IMR-90 (cell line): Measurements from ENCODE around the gene HRAS. TPM values are rescaled to one million over a fixed set of nuclear protein-coding genes. Genes with fewer than 3 reads are reported as not detected.

Experiments used
- ATAC-seq: fragments of 200-7000 bp; cut with Tn5 transposase; 2 replicates; pipeline ENCODE4 v1.9.1; 2020; ENCODE audit warnings: low read depth, mild to moderate bottlenecking, moderate library complexity
- BruUV-seq: library from RNA; stranded (reverse); fragments of 400-500 nt; replicated peaks from 2 replicates; lab custom pipeline; 2021; lab: Mats Ljungman, UMichigan
- CTCF ChIA-PET: fragments of 300-600 bp; formaldehyde crosslinking; extraction: SDS; loops from one replicate; lab custom pipeline; 2021; ENCODE audit warnings: antibody characterized with exemption; lab: Yijun Ruan, JAX
- POLR2A ChIA-PET: fragments of 300-600 bp; sonication (Branson Sonifier 250); formaldehyde crosslinking; loops from one replicate; lab custom pipeline; 2022; ENCODE audit warnings: antibody characterized with exemption; ENCODE audit not compliant: unreplicated experiment; lab: Charles Lee
- DNase-seq: peaks from one replicate; pipeline ENCODE4 v3.0.0; 2013
- H2AFZ ChIP-seq: replicated peaks from 2 replicates; pipeline ENCODE3; 2013; ENCODE audit warnings: low read length, mild to moderate bottlenecking; ENCODE audit not compliant: poor library complexity
- H2AK5ac ChIP-seq: 2 replicates; pipeline ENCODE4 v1.6.1; 2013; ENCODE audit warnings: low read depth, low read length, inconsistent platforms
- H2AK9ac ChIP-seq: replicated peaks from 2 replicates; pipeline ENCODE3; 2013; ENCODE audit warnings: mild to moderate bottlenecking, low read depth, low read length, moderate library complexity; ENCODE audit not compliant: poor library complexity
- H2BK120ac ChIP-seq: 2 replicates; pipeline ENCODE4 v1.6.1; 2013; ENCODE audit warnings: low read depth, low read length, inconsistent platforms
- H2BK15ac ChIP-seq: 3 replicates; pipeline ENCODE4 v1.6.1; 2013; ENCODE audit warnings: low read depth, low read length, inconsistent platforms
- H2BK20ac ChIP-seq: 2 replicates; pipeline ENCODE4 v1.6.1; 2013; ENCODE audit warnings: low read depth, mild to moderate bottlenecking, inconsistent platforms, low read length, moderate library complexity
- H2BK5ac ChIP-seq: 2 replicates; pipeline ENCODE4 v1.6.1; 2013; ENCODE audit warnings: mild to moderate bottlenecking, low read depth, low read length, inconsistent platforms; ENCODE audit not compliant: poor library complexity, severe bottlenecking
- H3K14ac ChIP-seq: replicated peaks from 2 replicates; pipeline ENCODE4 v1.6.1; 2013; ENCODE audit warnings: low read depth, low read length, inconsistent platforms
- H3K18ac ChIP-seq: 2 replicates; pipeline ENCODE4 v1.6.1; 2013; ENCODE audit warnings: low read depth, low read length, control low read depth
- H3K23ac ChIP-seq: 2 replicates; pipeline ENCODE4 v1.6.1; 2013; ENCODE audit warnings: low read depth, low read length, inconsistent platforms
- H3K27ac ChIP-seq: 2 replicates; pipeline ENCODE4 v1.5.1; 2013; ENCODE audit warnings: mild to moderate bottlenecking, control low read depth, low read length; ENCODE audit not compliant: insufficient read depth
- H3K27me3 ChIP-seq: 2 replicates; pipeline ENCODE4 v1.6.1; 2013; ENCODE audit warnings: low read length; ENCODE audit not compliant: control insufficient read depth, insufficient read depth
- H3K36me3 ChIP-seq: 2 replicates; pipeline ENCODE4 v1.6.1; 2013; ENCODE audit warnings: low read length, mixed read lengths; ENCODE audit not compliant: control insufficient read depth, insufficient read depth
- H3K4ac ChIP-seq: 2 replicates; pipeline ENCODE4 v1.6.1; 2013; ENCODE audit warnings: low read depth, low read length, inconsistent platforms
- H3K4me1 ChIP-seq: 2 replicates; pipeline ENCODE4 v1.6.1; 2013; ENCODE audit warnings: low read length, mixed read lengths; ENCODE audit not compliant: control insufficient read depth, insufficient read depth
- H3K4me2 ChIP-seq: 2 replicates; pipeline ENCODE4 v1.6.1; 2013; ENCODE audit warnings: low read depth, mild to moderate bottlenecking, control low read depth, low read length, moderate library complexity
- H3K4me3 ChIP-seq: 2 replicates; pipeline ENCODE4 v1.5.1; 2013; ENCODE audit warnings: low read depth, mild to moderate bottlenecking, control low read depth, low read length, moderate library complexity; ENCODE audit not compliant: insufficient read depth
- H3K56ac ChIP-seq: 2 replicates; pipeline ENCODE4 v1.6.1; 2013; ENCODE audit warnings: low read length, inconsistent platforms; ENCODE audit not compliant: insufficient read depth; ENCODE audit errors: extremely low read depth
- H3K79me1 ChIP-seq, 2 experiments: 2 replicates each; pipeline ENCODE4 v1.6.1; 2013; ENCODE audit warnings: low read length in 2 of 2, inconsistent platforms in 1 of 2, low read depth in 1 of 2
- H3K9ac ChIP-seq: 2 replicates; pipeline ENCODE4 v1.6.1; 2013; ENCODE audit warnings: low read depth, low read length, control low read depth
- H3K9me1 ChIP-seq: 2 replicates; pipeline ENCODE4 v1.6.1; 2013; ENCODE audit warnings: low read length, inconsistent platforms; ENCODE audit not compliant: insufficient read depth
- H3K9me3 ChIP-seq: 2 replicates; pipeline ENCODE4 v1.6.1; 2013; ENCODE audit warnings: low read length; ENCODE audit not compliant: control insufficient read depth, insufficient read depth
- H4K20me1 ChIP-seq: 2 replicates; pipeline ENCODE4 v1.6.1; 2013; ENCODE audit warnings: low read length, inconsistent platforms; ENCODE audit not compliant: insufficient read depth
- H4K5ac ChIP-seq: 2 replicates; pipeline ENCODE4 v1.6.1; 2013; ENCODE audit warnings: mild to moderate bottlenecking, low read depth, low read length, control low read depth
- H4K8ac ChIP-seq, 2 experiments: 2 replicates each; pipeline ENCODE4 v1.6.1; 2013; ENCODE audit warnings: low read depth in 2 of 2, low read length in 2 of 2, control low read depth in 1 of 2, inconsistent platforms in 1 of 2
- H4K91ac ChIP-seq: 2 replicates; pipeline ENCODE4 v1.6.1; 2013; ENCODE audit warnings: low read depth, low read length, inconsistent platforms; ENCODE audit not compliant: insufficient read depth
- BHLHE40 ChIP-seq: fragments of 150-350 bp; IDR thresholded peaks from 2 replicates; pipeline ENCODE4 v1.6.1; 2016; ENCODE audit warnings: mild to moderate bottlenecking, low read depth, low read length
- CEBPB ChIP-seq: IDR thresholded peaks from 2 replicates; pipeline ENCODE4 v1.6.1; 2012; ENCODE audit warnings: low read depth, low read length, improper control_type of control experiment
- CHD1 ChIP-seq: IDR thresholded peaks from 2 replicates; pipeline ENCODE4 v1.6.1; 2012; ENCODE audit warnings: low read depth, low read length, improper control_type of control experiment
- ELK1 ChIP-seq: fragments of 150-350 bp; IDR thresholded peaks from 2 replicates; pipeline ENCODE4 v1.6.1; 2016; ENCODE audit warnings: low read depth, mild to moderate bottlenecking, low read length, moderate library complexity, borderline replicate concordance
- MAZ ChIP-seq: IDR thresholded peaks from 2 replicates; pipeline ENCODE4 v1.6.1; 2012; ENCODE audit warnings: low read depth, mild to moderate bottlenecking, low read length, improper control_type of control experiment, moderate library complexity, borderline replicate concordance
- MXI1 ChIP-seq: IDR thresholded peaks from 2 replicates; pipeline ENCODE4 v1.6.1; 2012; ENCODE audit warnings: low read depth, mild to moderate bottlenecking, low read length, moderate library complexity, borderline replicate concordance
- POLR2A ChIP-seq: IDR thresholded peaks from 2 replicates; pipeline ENCODE4 v1.6.1; 2012; ENCODE audit warnings: mild to moderate bottlenecking, low read depth, low read length
- USF2 ChIP-seq: fragments of 150-350 bp; IDR thresholded peaks from 2 replicates; pipeline ENCODE4 v1.6.1; 2017; ENCODE audit warnings: mild to moderate bottlenecking, antibody characterized with exemption, low read length, low read depth
- WGBS, 2 experiments: methylation state at CpG; one replicate each; pipeline versions ENCODE4 v1.1.5 to v1.1.7; 2013; ENCODE audit warnings: missing lambda C conversion rate in 2 of 2; ENCODE audit not compliant: insufficient read length in 1 of 2; ENCODE audit errors: extremely low coverage in 2 of 2; 5-methylcytosine and 5-hydroxymethylcytosine counted together
- dilution Hi-C: fragments of 300-500 bp; cut with HindIII; formaldehyde crosslinking; loops from one replicate; pipeline ENCODE4 v1.14.3; 2018; ENCODE audit warnings: low sequenced_read_pairs; ENCODE audit not compliant: unreplicated experiment
- in situ Hi-C: fragments of 300-500 bp; cut with MboI; formaldehyde crosslinking; loops from 3 replicates; pipeline ENCODE4 v1.14.3; 2019; ENCODE audit warnings: low sequenced_read_pairs, inconsistent platforms, mixed read lengths
- intact Hi-C: fragments of 100-400 bp; cut with micrococcal nuclease; formaldehyde crosslinking; loops from 2 replicates; pipeline ENCODE4 v1.10.0; 2022
- polyA plus RNA-seq, 3 experiments: library from polyadenylated mRNA; depleted of rRNA; stranded (reverse); fragments of >200 nt; gene quantifications; 2 replicates each; pipeline ENCODE4 v1.2.3, GENCODE V29; 2012; ENCODE audit warnings: low replicate concordance in 1 of 3
- total RNA-seq: library from RNA; depleted of rRNA; stranded (reverse); fragments of >200 nt; gene quantifications from 2 replicates; pipeline ENCODE4 v1.2.3, GENCODE V29; 2012

Gene HRAS
- total and polyA plus RNA-seq, 2 of the 4 experiments (the other 2 are of a cell fraction): 108 to 123 TPM

- dilution Hi-C loops (no loop called here), intact Hi-C loops (no loop called here), in situ Hi-C loops (no loop called here)
- peak within 1 kb of the TSS; percentile 98 for H3K4ac ChIP-seq
- peak within 1 kb of the TSS; percentile 99 for H3K14ac ChIP-seq
- H2AK9ac ChIP-seq: peak within 1 kb of the TSS; percentile 97
- H4K8ac ChIP-seq: peak within 1 kb of the TSS; percentile 88 to 100
- H3K9me3 ChIP-seq: no peaks in the 10 kb centered on the region
- no TSS peak for BruUV-seq
- ATAC-seq (peak; percentile 93), DNase-seq (peak; percentile 92)
- H2BK15ac ChIP-seq: peak within 1 kb of the TSS; percentile 99
- peak within 1 kb of the TSS; percentile 91 for H4K5ac ChIP-seq
- H2BK120ac ChIP-seq: peak within 1 kb of the TSS; percentile 99
- peak within 1 kb of the TSS; percentile 97 for H3K23ac ChIP-seq
- peak within 1 kb of the TSS; percentile 95 for H3K27ac ChIP-seq
- peak within 1 kb of the TSS; percentile 99 for H4K91ac ChIP-seq
- no peaks in the 10 kb centered on the region; the same call in 1 of the 2 replicates for H3K27me3 ChIP-seq
- H3K9me1 ChIP-seq: peaks cover 17% of the 10 kb centered on the region
- CTCF ChIA-PET: no interaction called here
- H3K9ac ChIP-seq: peak within 1 kb of the TSS; percentile 97
- peak within 1 kb of the TSS; percentile 99 for H3K56ac ChIP-seq
- H2BK20ac ChIP-seq: peak within 1 kb of the TSS; percentile 95
- peak within 1 kb of the TSS; percentile 100 for H2AFZ ChIP-seq
- 0% methylated on average over 31 of the region's 99 CpGs; no CpG with 5 or more reads in 1 of the 2 experiments for WGBS, 2 experiments
- peaks cover 49% of the 10 kb centered on the region for H4K20me1 ChIP-seq
- POLR2A ChIA-PET: no interaction called here
- peak within 1 kb of the TSS; percentile 99 for H2BK5ac ChIP-seq
- TF ChIP-seq POLR2A: peak; percentile 87
- TF ChIP-seq MAZ: peak; percentile 49; the same call in 1 of the 2 replicates
- TF ChIP-seq USF2: no peak
- peak; percentile 99 for TF ChIP-seq BHLHE40
- no peak for TF ChIP-seq CEBPB
- peak; percentile 36; the same call in 1 of the 2 replicates for TF ChIP-seq MXI1
- TF ChIP-seq CHD1: peak; percentile 98; the same call in 1 of the 2 replicates
- no peak for TF ChIP-seq ELK1
- H3K4me3 ChIP-seq: peak within 1 kb of the TSS; percentile 96
- H3K36me3 ChIP-seq: peaks cover 3% of the 10 kb centered on the region; the same call in 1 of the 2 replicates
- H3K79me1 ChIP-seq: peaks cover 2 to 32% of the 10 kb centered on the region in 2 experiments; a peak in 3 of 4 replicates
- peaks cover 16% of the 10 kb centered on the region for H3K4me1 ChIP-seq
- peak within 1 kb of the TSS; percentile 88 for H3K18ac ChIP-seq
- H3K4me2 ChIP-seq: peak within 1 kb of the TSS; percentile 95
- H2AK5ac ChIP-seq: peak within 1 kb of the TSS; percentile 94
These were observed 40.8 kb upstream of the HRAS start, which contains the start of gene PHRF1 for GRCh38 chr11:575996-576768. Gene PHRF1 (plus strand): TSS chr11:576470. CDS start chr11:581513, 5,043 bp downstream.
